GM12801 (cell line): ENCODE measurements around the gene PIGN.

Experiments
- CTCF ChIP-seq: IDR thresholded peaks from one replicate; pipeline ENCODE4 v1.5.1; 2011; ENCODE audit warnings: control low read depth; ENCODE audit not compliant: insufficient read length; ENCODE audit errors: extremely low read depth

The PIGN gene

DNA sequence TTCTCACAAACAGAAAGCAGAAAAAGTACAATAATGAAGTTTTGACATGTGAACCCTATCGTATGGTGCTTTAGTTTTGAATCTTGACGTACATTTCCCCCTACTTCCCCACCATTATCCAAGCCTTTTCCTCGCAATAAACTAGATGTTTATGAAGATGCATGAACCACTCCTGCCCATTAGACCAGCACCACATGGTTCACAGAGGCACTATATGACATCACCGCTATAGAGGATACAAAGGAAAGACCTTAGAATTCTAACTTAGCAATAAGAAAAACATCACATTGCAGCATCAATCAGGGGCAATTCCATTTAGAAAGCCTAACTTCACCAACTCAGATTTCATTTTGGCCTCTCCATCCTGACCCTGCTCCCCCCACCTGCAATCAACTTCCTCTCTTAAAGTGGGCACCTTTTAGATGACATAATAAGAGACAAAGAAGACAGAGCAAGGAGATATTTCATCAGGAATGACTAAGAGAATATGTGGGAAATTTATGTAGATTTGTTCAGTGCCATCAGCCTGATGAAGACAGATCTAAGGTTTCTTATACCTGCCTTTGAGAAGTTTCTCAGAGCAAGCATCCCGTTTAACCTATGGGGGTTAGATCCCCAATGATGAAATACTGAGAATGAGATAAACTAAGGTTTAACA lies 124.9 kb downstream of the PIGN start:
- no peak for TF ChIP-seq CTCF

DNA sequence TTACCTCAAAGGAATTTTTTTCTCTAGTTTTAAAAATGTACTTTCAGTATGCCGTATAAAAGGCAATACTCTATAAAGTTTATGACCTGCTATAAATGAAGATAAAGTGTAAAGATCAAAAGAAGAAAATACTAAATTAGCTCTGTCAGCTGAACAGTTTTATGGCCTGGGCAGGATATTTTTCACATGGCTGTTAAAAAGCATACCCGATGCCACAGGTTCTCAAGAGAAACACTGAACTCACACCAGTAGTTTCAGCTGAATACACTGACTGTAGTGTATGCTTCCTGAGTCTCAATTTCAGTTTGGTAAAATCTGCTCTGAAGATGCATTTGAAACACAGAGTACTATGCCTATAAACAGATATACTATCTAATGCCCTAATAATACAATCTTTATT lies 126.0 kb downstream of the PIGN start:
- TF ChIP-seq CTCF = no peak

DNA sequence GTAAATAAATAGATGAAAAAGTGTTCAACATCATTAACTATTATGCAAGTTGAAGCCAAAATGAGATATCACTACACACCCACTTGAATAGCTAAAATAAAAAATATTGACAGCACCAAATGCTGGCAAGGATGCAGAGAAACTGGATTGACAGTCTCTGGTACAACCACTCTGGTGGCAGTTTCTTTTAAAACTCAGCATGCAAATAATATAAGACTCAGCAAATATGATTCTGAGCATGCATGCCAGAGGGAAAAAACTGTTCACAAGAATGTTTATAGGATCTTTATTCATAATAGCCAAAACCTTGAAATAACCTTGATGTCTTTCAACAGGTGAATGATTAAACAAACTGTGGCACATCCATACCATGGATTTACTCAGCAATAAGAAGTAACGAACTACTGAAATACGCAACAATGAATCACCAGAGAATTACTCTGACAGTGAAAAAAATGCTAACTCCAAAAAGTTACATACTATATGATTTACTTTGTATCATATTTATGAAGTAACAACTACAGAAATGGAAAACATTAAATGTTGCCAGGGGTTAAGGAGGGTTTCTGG lies 131.8 kb downstream of the PIGN start:
- no peak for TF ChIP-seq CTCF

DNA sequence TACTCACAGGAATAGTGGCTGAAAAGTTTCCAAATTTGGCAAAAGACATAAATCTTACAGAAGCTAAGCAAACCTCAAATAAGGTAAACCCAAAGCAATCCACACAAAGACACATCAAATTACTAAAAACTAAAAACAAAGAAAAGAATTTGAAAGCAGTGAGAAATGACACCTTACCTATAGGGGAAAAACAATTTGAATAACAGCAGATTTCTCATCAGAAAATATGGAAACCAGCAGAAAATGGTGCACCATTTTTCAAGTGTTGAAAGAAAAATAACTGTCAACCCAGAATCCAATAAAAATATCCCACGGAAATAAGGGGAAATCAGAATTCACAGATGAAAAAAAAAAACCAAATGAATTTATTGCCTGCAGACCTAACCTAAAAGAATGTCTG lies 138.6 kb downstream of the PIGN start:
- TF ChIP-seq CTCF = no peak

DNA sequence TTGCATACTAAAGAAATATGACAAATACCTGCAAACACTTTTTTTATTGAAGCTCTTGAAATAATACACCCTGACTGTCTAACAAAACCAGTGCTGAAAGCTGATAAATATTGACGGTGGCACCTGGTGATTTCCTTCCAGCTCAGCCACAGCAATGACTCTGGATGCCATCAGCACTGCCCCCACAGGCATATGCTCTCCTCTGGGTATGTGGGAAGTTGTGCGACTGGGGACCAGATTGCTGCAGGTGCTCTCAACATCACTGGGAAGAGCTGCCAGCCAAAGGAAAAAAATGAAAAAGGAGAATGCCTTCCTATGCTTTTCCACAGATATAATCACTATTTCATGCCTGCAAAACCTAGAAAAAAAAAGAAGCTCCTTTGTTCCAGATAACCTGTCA lies 141.5 kb downstream of the PIGN start:
- no peak for TF ChIP-seq CTCF

DNA sequence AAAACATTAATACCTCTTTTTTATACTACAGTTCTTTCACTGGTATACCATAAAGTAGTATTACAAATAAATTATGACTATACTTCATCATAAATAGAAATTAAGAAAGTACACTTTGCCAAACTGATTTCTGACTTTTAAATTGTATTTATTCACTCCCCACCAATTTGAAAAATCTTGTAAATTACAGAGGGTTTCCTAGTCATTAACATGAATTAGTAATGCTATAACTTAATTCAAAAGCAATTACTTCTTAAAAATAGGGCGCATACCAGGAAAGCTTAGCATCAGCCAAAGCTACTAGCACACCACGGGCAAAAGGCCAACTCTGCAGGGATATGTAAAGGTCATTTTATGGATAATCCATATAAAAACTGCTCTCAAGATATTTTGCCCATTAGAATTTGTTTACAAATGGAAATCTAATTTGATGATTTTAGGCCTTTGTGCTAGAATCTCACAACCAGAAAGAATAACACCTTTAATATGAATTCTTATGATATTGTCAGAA lies 142.3 kb downstream of the PIGN start:
- TF ChIP-seq CTCF = no peak

DNA sequence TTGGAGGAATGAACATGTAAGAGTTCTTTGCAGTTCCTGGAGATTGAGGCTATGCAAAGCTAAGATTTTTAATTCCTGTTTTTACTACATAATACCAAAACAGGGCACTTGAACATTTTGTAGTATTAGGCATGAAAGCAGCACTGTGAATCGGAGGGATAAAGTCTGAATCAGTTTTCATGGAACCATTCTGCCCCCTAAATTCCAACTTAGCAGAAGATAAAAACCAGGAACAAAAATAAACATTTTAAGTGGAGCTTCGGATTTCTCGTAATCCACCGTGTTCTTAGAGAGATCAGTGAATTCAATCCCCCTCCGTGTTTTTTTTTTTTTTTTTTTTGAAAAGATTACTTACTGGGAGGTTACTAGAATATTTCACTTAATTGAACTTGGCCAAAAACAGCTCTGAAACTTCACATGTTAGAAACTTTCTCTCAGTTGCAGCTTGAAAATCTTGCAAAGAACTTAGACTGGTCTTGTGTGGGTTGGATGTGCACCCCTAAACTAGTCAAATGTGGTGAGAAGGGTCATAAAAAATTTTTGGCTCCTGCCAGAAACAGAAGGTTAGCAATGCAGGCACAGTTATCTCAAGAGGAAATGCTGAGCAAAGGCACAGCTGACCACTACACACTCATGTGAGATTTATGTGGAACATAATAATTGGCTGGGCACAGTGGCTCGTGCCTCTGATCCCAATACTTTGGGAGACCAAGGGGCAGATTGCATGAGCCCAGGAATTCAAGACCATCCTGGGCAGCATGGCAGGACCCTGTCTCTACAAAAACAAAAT lies 148.7 kb downstream of the PIGN start:
- TF ChIP-seq CTCF = no peak
